Dermis microvascular lymphatic vessel endothelial cell (primary cell): Measurements from ENCODE around the gene NCKAP5. TPM values are rescaled to one million over a fixed set of nuclear protein-coding genes. Genes with fewer than 3 reads are reported as not detected.

Source experiments
- DNase-seq, 2 donors: peaks; one replicate each; pipeline versions ENCODE4 v3.0.0 to v3.0.0-alpha.2; 2010; ENCODE audit warnings: low read depth in 2 of 2
- total RNA-seq: library from RNA; depleted of rRNA; stranded (reverse); fragments of >200 nt; gene quantifications from 2 replicates; pipeline ENCODE4 v1.2.1, GENCODE V29; 2014

The NCKAP5 gene
- total RNA-seq, result under 0.01 TPM in 2 replicates

GRCh38 chr2:133568172-133568571 is at the start of gene NCKAP5:
NCKAP5 (minus strand) TSS chr2:133568463; CDS start chr2:133517526, 50,937 bp downstream.
- DNase-seq, result peak in 1 of 2 donors; percentile 60

GRCh38 chr2:133609664-133610063 is 41.4 kb upstream of the NCKAP5 start:
- DNase-seq, result no peak

- DNase-seq, result no peak
These were observed 40.0 kb upstream of the NCKAP5 start for GRCh38 chr2:133608291-133608690.

- peak in 1 of 2 donors; percentile 56 for DNase-seq
These were observed 39.4 kb upstream of the NCKAP5 start for GRCh38 chr2:133607679-133608078.

- no peak for DNase-seq
These were observed 38.4 kb upstream of the NCKAP5 start for GRCh38 chr2:133606616-133607015.

- DNase-seq, result no peak
These were observed 37.5 kb upstream of the NCKAP5 start for GRCh38 chr2:133605766-133606137.

GRCh38 chr2:133605011-133605765 is 36.9 kb upstream of the NCKAP5 start:
- DNase-seq, result no peak

- no peak for DNase-seq
These were observed 34.8 kb upstream of the NCKAP5 start for GRCh38 chr2:133603109-133603508.

- DNase-seq, result no peak
These were observed 34.3 kb upstream of the NCKAP5 start for GRCh38 chr2:133602538-133602937.

GRCh38 chr2:133600266-133600928 is 32.1 kb upstream of the NCKAP5 start:
- DNase-seq, result no peak

- no peak for DNase-seq
These were observed 31.5 kb upstream of the NCKAP5 start for GRCh38 chr2:133599811-133600210.

- DNase-seq, result no peak
These were observed 31.0 kb upstream of the NCKAP5 start for GRCh38 chr2:133599211-133599803.

GRCh38 chr2:133598769-133599168 is 30.5 kb upstream of the NCKAP5 start:
- DNase-seq, result no peak

- no peak for DNase-seq
These were observed 28.6 kb upstream of the NCKAP5 start for GRCh38 chr2:133596701-133597393.

- DNase-seq, result peak; percentile 28 to 34
These were observed 22.9 kb upstream of the NCKAP5 start for GRCh38 chr2:133591164-133591563.

- DNase-seq, result no peak
These were observed 21.2 kb upstream of the NCKAP5 start for GRCh38 chr2:133589456-133589855.

- no peak for DNase-seq
These were observed 19.9 kb upstream of the NCKAP5 start for GRCh38 chr2:133588144-133588543.

GRCh38 chr2:133586978-133587377 is 18.7 kb upstream of the NCKAP5 start:
- no peak for DNase-seq

- DNase-seq, result peak in 1 of 2 donors; percentile 74
These were observed 12.9 kb upstream of the NCKAP5 start for GRCh38 chr2:133581010-133581760.

- peak; percentile 26 to 86 for DNase-seq
These were observed 11.0 kb upstream of the NCKAP5 start for GRCh38 chr2:133579274-133579673.

- DNase-seq, result no peak
These were observed 8.5 kb upstream of the NCKAP5 start for GRCh38 chr2:133576714-133577113.
